ENCODE data around the gene CD248. TPM values are rescaled to one million over a fixed set of nuclear protein-coding genes. Genes with fewer than 3 reads are reported as not detected.

The CD248 gene
- total RNA-seq, 1 donor from 2014 or later = 0.22 TPM

DNA sequence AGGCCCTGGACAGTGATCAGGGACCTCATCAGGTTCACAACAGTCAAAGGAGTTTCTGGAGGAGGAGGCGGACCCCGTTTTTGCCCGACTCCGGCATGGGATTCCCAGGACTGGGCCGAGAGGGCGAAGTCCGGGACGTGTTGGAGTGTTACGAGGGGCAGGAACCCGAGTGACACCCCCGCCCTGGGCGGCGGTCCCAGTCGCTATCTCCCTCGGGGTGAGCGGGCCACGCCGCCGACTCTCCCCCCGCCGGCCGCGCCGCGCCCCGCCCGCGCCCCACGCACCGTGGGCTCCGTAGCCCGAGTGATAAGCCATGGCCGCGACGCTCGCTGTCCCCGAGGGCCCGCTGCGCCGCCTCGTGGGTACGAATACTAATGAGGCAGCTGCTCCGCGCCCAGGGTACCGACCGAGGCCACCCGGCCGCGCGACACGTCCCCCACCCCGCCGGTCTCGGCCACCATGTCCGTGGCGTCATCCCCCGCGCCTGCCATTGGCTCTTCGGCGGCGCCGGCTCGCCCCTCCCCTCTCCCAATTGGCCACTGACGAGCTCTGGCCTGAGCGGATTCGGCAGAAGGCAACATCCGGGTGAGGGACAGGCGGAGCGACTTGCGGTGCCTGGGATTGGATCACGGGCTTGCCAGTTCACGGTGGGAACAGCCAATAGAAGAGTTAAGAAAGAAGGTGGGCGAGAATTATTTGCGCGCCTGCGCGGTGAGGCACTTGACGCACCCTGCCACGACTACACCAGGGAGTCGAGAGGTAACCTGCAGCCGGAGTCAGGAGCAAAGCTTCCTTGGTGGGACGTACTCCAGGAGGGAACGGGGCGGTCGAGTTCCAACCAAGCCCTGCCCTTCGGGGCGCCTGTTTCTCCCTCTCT lies 27.9 kb downstream of the CD248 start, which contains the start of gene YIF1A:
Gene YIF1A (minus strand): TSS at position 473 of the 877 bp plus-strand sequence. CDS start 158 bp downstream, at position 315.
- POLR2A ChIA-PET = interaction anchor here (0.6 to 4.0 kb wide), 23 partner anchors 9 to 793 kb away, joined by 3 to 42 read pairs (median 6); partner anchors contain the start of genes BRMS1, CCDC85B, CD248 and CNIH2
- H3K4me1 Mint-ChIP-seq = peaks cover 31% of the 10 kb centered on the region
- ATAC-seq (ENCODE audit: low read depth) (peak; percentile 95), DNase-seq (peak; percentile 93)
- H3K27ac Mint-ChIP-seq = peak within 1 kb of the TSS; percentile 90
- peaks cover 17% of the 10 kb centered on the region for H3K27me3 Mint-ChIP-seq
- no peaks in the 10 kb centered on the region for H3K9me3 Mint-ChIP-seq
- no peak for TF ChIP-seq CTCF (IDR thresholded peaks at IDR 0.05)
- H3K36me3 Mint-ChIP-seq (ENCODE audit: low read depth) = peaks cover 19% of the 10 kb centered on the region
- intact Hi-C loops (cut with micrococcal nuclease) = loop anchor here (1.0 to 2.0 kb wide), 4 partner anchors 21 to 177 kb away; partner anchors contain the start of genes PELI3 and RAB1B
- peak within 1 kb of the TSS; percentile 89 for H3K4me3 Mint-ChIP-seq
- CTCF ChIA-PET = interaction anchor here (0.7 to 1.7 kb wide), 3 partner anchors 23 to 244 kb away, joined by 3 to 10 read pairs (median 3); no protein-coding TSS in a partner anchor

GRCh38 chr11:66287889-66288670 lies 28.8 kb downstream of the CD248 start:
- no peak for TF ChIP-seq CTCF (IDR thresholded peaks at IDR 0.05)
- CTCF ChIA-PET = interaction anchor here (1.4 to 1.7 kb wide), 2 partner anchors 24 to 243 kb away, joined by 3 to 10 read pairs; no protein-coding TSS in a partner anchor
- ATAC-seq (ENCODE audit: low read depth) (no peak), DNase-seq (no peak)
- peaks cover 19% of the 10 kb centered on the region for H3K36me3 Mint-ChIP-seq (ENCODE audit: low read depth)
- peaks cover 11% of the 10 kb centered on the region for H3K27me3 Mint-ChIP-seq
- H3K27ac Mint-ChIP-seq = peak overlapping the region; percentile 83
- intact Hi-C loops (cut with micrococcal nuclease) = loop anchor here (2.0 kb wide), 1 partner anchor 41 kb away; no protein-coding TSS in a partner anchor
- H3K9me3 Mint-ChIP-seq = no peaks in the 10 kb centered on the region
- peaks cover 33% of the 10 kb centered on the region for H3K4me1 Mint-ChIP-seq
- POLR2A ChIA-PET = interaction anchor here (0.6 to 4.0 kb wide), 11 partner anchors 11 to 429 kb away, joined by 3 to 42 read pairs (median 7); partner anchors contain the start of genes BRMS1, CNIH2, PELI3 and RAB1B
- peak overlapping the region; percentile 89 for H3K4me3 Mint-ChIP-seq

DNA sequence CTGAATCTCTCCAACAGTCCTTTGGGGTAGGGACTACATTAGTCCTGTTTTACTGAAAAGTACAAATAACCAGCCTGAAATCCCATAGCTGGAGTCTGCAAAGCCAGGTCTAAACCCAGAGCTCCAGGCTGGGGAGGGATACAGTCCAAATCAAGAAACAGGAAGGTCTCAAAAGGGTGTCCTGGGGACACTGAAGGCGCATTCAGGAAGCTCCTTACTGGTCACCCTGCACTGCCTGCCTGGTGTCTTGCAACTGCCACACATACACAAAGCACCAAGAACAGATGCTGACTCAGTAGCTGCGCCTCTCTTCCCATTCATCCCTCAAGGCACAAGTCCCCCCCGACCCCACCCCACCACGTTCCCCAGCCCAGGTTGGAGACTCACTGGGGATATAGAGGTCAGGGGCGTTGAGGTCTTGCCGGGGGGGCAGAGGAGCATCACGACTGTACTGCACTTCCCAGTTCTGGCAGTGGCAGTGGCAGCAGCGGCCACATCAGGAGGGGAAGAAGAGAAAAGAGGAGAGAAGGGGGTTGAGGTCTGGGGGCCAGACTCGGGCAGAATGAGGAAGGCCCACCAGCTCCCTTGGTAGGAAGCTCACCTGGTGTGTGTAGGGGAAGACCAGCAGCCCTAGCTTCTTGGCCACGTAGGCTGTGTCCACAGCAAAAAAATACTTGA lies 29.5 kb downstream of the CD248 start:
- ATAC-seq (ENCODE audit: low read depth) (no peak), DNase-seq (no peak)
- no peak overlapping the region for H3K27ac Mint-ChIP-seq
- H3K4me1 Mint-ChIP-seq = peaks cover 38% of the 10 kb centered on the region
- H3K36me3 Mint-ChIP-seq (ENCODE audit: low read depth) = peaks cover 19% of the 10 kb centered on the region
- intact Hi-C loops (cut with micrococcal nuclease) = no loop called here
- H3K4me3 Mint-ChIP-seq = peak overlapping the region; percentile 89
- H3K27me3 Mint-ChIP-seq = peaks cover 4% of the 10 kb centered on the region
- ChIA-PET CTCF (interaction anchor here (1.0 kb wide), 1 partner anchor 99 kb away, joined by 3 read pairs; no protein-coding TSS in a partner anchor), POLR2A (interaction anchor here (0.6 to 0.9 kb wide), 2 partner anchors 25 kb away, joined by 3 read pairs; no protein-coding TSS in a partner anchor)
- H3K9me3 Mint-ChIP-seq = no peaks in the 10 kb centered on the region
- TF ChIP-seq CTCF (IDR thresholded peaks at IDR 0.05) = no peak

- no peak for TF ChIP-seq CTCF (IDR thresholded peaks at IDR 0.05)
- peaks cover 44% of the 10 kb centered on the region for H3K4me1 Mint-ChIP-seq
- peaks cover 19% of the 10 kb centered on the region for H3K36me3 Mint-ChIP-seq (ENCODE audit: low read depth)
- no peak overlapping the region for H3K27ac Mint-ChIP-seq
- ChIA-PET CTCF (interaction anchor here (1.0 kb wide), 1 partner anchor 100 kb away, joined by 3 read pairs; no protein-coding TSS in a partner anchor), POLR2A (interaction anchor here (0.6 kb wide), 1 partner anchor 26 kb away, joined by 3 read pairs; no protein-coding TSS in a partner anchor)
- H3K4me3 Mint-ChIP-seq = no peak overlapping the region
- H3K27me3 Mint-ChIP-seq = peaks cover 4% of the 10 kb centered on the region
- DNase-seq (no peak), ATAC-seq (ENCODE audit: low read depth) (no peak)
- intact Hi-C loops (cut with micrococcal nuclease) = no loop called here
- no peaks in the 10 kb centered on the region for H3K9me3 Mint-ChIP-seq
These were observed 30.1 kb downstream of the CD248 start for GRCh38 chr11:66286699-66287098.

Measured in activated B cell treated with CpG ODN at 0.5 μM for 24 hours (primary cell).